ENCODE data around the gene RBM17.
"Not testable (repeated sequence)": the region's sequence is repeated elsewhere in the genome, so short reads cannot be mapped to it uniquely, and the experiment has no call there.

Gene RBM17

GRCh38 chr10:6114805-6115341 lies 26.0 kb downstream of the RBM17 start:
- no peak for DNase-seq

- DNase-seq: no peak
These were observed 26.6 kb downstream of the RBM17 start for GRCh38 chr10:6115411-6115810.

- DNase-seq: no peak
These were observed 27.1 kb downstream of the RBM17 start for GRCh38 chr10:6115824-6116350.

GRCh38 chr10:6116806-6117205 lies 28.0 kb downstream of the RBM17 start:
- DNase-seq: no peak

- no peak for DNase-seq
These were observed 28.9 kb downstream of the RBM17 start for GRCh38 chr10:6117711-6118110.

GRCh38 chr10:6119423-6119822 lies 30.6 kb downstream of the RBM17 start:
- no peak for DNase-seq

- no peak for DNase-seq
These were observed 31.1 kb downstream of the RBM17 start for GRCh38 chr10:6119962-6120361.

- DNase-seq: no peak
These were observed 31.9 kb downstream of the RBM17 start for GRCh38 chr10:6120691-6121090.

- no peak for DNase-seq
These were observed 32.3 kb downstream of the RBM17 start for GRCh38 chr10:6121146-6121545.

- no peak for DNase-seq
These were observed 34.7 kb downstream of the RBM17 start for GRCh38 chr10:6123532-6123931.

GRCh38 chr10:6124666-6125065 lies 35.8 kb downstream of the RBM17 start:
- DNase-seq: no peak

- not testable (repeated sequence) for DNase-seq
These were observed 38.6 kb downstream of the RBM17 start for GRCh38 chr10:6127461-6127860.

- no peak for DNase-seq
These were observed 39.3 kb downstream of the RBM17 start for GRCh38 chr10:6128087-6128486.

GRCh38 chr10:6128591-6129251 lies 39.9 kb downstream of the RBM17 start:
- no peak for DNase-seq

- DNase-seq: no peak
These were observed 42.1 kb downstream of the RBM17 start for GRCh38 chr10:6130848-6131470.

- DNase-seq: no peak
These were observed 44.7 kb downstream of the RBM17 start for GRCh38 chr10:6133331-6134098.

- DNase-seq: no peak
These were observed 45.4 kb downstream of the RBM17 start for GRCh38 chr10:6134099-6134823.

- no peak for DNase-seq
These were observed 46.2 kb downstream of the RBM17 start for GRCh38 chr10:6135039-6135438.

GRCh38 chr10:6135589-6136168 lies 46.8 kb downstream of the RBM17 start:
- DNase-seq: no peak

- DNase-seq: no peak
These were observed 47.7 kb downstream of the RBM17 start for GRCh38 chr10:6136215-6137201.

- DNase-seq: no peak
These were observed 49.6 kb downstream of the RBM17 start for GRCh38 chr10:6138456-6138855.
